Endodermal cell (in vitro differentiated cells): ENCODE results near the gene CMSS1. TPM values are rescaled to one million over a fixed set of nuclear protein-coding genes. Genes with fewer than 3 reads are reported as not detected.

ENCODE experiments used
- DNase-seq: peaks from one replicate; pipeline ENCODE4 v3.0.0-alpha.2; 2017
- H3K27ac ChIP-seq: 2 replicates; pipeline ENCODE4 v1.5.1; 2013; ENCODE audit warnings: mild to moderate bottlenecking, low read depth, low read length, moderate library complexity
- H3K27me3 ChIP-seq: 2 replicates; pipeline ENCODE4 v1.6.1; 2013; ENCODE audit warnings: mild to moderate bottlenecking, low read length, moderate library complexity; ENCODE audit not compliant: insufficient read depth, control insufficient read depth, poor library complexity, severe bottlenecking
- H3K36me3 ChIP-seq: 2 replicates; pipeline ENCODE4 v1.7.0; 2013; ENCODE audit warnings: mild to moderate bottlenecking, low read length, moderate library complexity; ENCODE audit not compliant: control insufficient read depth, insufficient read depth
- H3K4me1 ChIP-seq: one replicate; pipeline ENCODE4 v1.7.0; 2013; ENCODE audit warnings: low read length; ENCODE audit not compliant: control insufficient read depth, insufficient read depth
- H3K4me3 ChIP-seq: 2 replicates; pipeline ENCODE4 v1.5.1; 2013; ENCODE audit warnings: mild to moderate bottlenecking, low read length, moderate library complexity
- H3K9ac ChIP-seq: 2 replicates; pipeline ENCODE4 v1.6.1; 2013; ENCODE audit warnings: mild to moderate bottlenecking, low read length, moderate library complexity; ENCODE audit not compliant: poor library complexity, severe bottlenecking; ENCODE audit errors: extremely low read depth
- H3K9me3 ChIP-seq: 2 replicates; pipeline ENCODE4 v1.6.1; 2013; ENCODE audit warnings: mild to moderate bottlenecking, low read length, moderate library complexity; ENCODE audit not compliant: control insufficient read depth
- H3K27ac Mint-ChIP-seq: 2 replicates; pipeline ENCODE4 v1.8.0; 2020; ENCODE audit warnings: mixed read lengths
- H3K27me3 Mint-ChIP-seq: 2 replicates; pipeline ENCODE4 v1.8.0; 2021; ENCODE audit warnings: mild to moderate bottlenecking, mixed read lengths; ENCODE audit not compliant: insufficient read depth
- H3K36me3 Mint-ChIP-seq: 2 replicates; pipeline ENCODE4 v1.8.0; 2020; ENCODE audit warnings: low read depth, mixed read lengths
- H3K4me1 Mint-ChIP-seq: 2 replicates; pipeline ENCODE4 v1.8.0; 2020; ENCODE audit warnings: mixed read lengths
- H3K4me3 Mint-ChIP-seq: 2 replicates; pipeline ENCODE4 v1.8.0; 2020; ENCODE audit warnings: mild to moderate bottlenecking, moderate library complexity, mixed read lengths
- H3K9me3 Mint-ChIP-seq: 2 replicates; pipeline ENCODE4 v1.8.0; 2020; ENCODE audit warnings: mild to moderate bottlenecking, mixed read lengths
- WGBS, 2 experiments: methylation state at CpG; one replicate each; pipeline versions ENCODE4 v1.1.5 to v1.1.7; 2013; ENCODE audit warnings: missing lambda C conversion rate in 2 of 2, mixed read lengths in 1 of 2; ENCODE audit not compliant: insufficient coverage in 1 of 2, insufficient read length in 1 of 2; 5-methylcytosine and 5-hydroxymethylcytosine counted together
- total RNA-seq, 2 donors: library from RNA; stranded (reverse); fragmentation: NEBNext Ultra II Directional in 1 of 2; extraction: Animal tissue kit (Norgen Biotek cat#: 25700) in 1 of 2; gene quantifications; 2 replicates in 1 of 2; 3 replicates in 1 of 2; pipeline ENCODE4 v1.2.1, GENCODE V29; 2021
- TF ChIP-seq, protein P1 (sequence below): fragments of 200-600 bp; sonication (generic); conservative IDR thresholded peaks from 2 replicates; pipeline ENCODE4 v1.5.0; 2021; ENCODE audit warnings: antibody characterized with exemption, mild to moderate bottlenecking

Gene CMSS1
- total RNA-seq, 2 donors from 2014 or later, result 48.5 to 50.8 TPM

DNA sequence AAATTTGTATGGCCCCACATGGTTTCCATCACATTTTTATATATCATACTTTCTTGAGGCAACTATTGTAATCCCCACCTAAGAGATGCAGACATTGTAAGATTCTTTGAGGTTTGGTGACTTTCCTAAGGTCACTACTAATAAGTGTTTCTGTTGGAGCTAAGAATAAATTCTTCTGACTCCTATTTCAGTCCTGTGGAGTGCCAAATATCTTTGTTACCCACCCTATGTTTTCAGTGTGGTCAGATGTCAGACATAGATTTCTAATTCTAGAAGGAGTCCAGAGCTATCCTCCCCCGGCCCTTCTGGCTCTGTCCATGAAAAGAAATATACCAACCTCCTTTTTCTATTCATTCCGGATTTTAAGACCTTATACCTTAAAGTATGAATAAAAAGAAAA is 342.9 kb downstream of the CMSS1 start:
- H3K9me3 Mint-ChIP-seq, result peaks cover 16% of the 10 kb centered on the region
- peaks cover 8% of the 10 kb centered on the region for H3K9me3 ChIP-seq
- H3K9ac ChIP-seq, result no peak overlapping the region
- no peaks in the 10 kb centered on the region for H3K27me3 ChIP-seq
- WGBS, 2 experiments, result 90% methylated on average over 2 of the region's 2 CpGs; no CpG with 5 or more reads in 1 of the 2 experiments
- peaks cover 7% of the 10 kb centered on the region for H3K4me1 Mint-ChIP-seq
- no peaks in the 10 kb centered on the region for H3K36me3 ChIP-seq
- H3K36me3 Mint-ChIP-seq, result peaks cover 7% of the 10 kb centered on the region
- H3K27ac Mint-ChIP-seq, result no peak overlapping the region
- TF ChIP-seq, protein P1, sequence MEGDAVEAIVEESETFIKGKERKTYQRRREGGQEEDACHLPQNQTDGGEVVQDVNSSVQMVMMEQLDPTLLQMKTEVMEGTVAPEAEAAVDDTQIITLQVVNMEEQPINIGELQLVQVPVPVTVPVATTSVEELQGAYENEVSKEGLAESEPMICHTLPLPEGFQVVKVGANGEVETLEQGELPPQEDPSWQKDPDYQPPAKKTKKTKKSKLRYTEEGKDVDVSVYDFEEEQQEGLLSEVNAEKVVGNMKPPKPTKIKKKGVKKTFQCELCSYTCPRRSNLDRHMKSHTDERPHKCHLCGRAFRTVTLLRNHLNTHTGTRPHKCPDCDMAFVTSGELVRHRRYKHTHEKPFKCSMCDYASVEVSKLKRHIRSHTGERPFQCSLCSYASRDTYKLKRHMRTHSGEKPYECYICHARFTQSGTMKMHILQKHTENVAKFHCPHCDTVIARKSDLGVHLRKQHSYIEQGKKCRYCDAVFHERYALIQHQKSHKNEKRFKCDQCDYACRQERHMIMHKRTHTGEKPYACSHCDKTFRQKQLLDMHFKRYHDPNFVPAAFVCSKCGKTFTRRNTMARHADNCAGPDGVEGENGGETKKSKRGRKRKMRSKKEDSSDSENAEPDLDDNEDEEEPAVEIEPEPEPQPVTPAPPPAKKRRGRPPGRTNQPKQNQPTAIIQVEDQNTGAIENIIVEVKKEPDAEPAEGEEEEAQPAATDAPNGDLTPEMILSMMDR, result no peak
- H3K4me3 Mint-ChIP-seq, result no peak overlapping the region
- H3K27ac ChIP-seq, result no peak overlapping the region
- H3K4me3 ChIP-seq, result no peak overlapping the region
- DNase-seq, result no peak
- H3K27me3 Mint-ChIP-seq, result no peaks in the 10 kb centered on the region
- no peaks in the 10 kb centered on the region for H3K4me1 ChIP-seq

DNA sequence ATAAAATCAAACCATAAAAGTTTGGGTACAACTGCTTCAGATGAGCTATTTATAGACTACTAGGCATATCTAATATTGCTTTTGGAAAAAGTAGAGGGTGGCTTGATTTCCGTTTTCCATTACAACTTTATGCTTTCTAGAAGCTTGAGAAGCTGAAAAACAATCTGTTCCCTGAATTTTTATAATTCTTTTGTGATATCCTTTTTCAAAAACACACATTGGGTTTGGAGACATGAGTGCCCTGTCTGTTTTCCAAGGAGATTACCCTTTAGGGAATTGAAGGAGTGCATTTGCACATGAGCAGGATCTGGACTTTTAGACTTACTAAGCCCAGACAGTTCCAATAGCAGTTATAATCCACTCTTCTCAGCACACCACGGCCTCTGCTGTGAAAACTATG is 346.1 kb downstream of the CMSS1 start:
- Histone ChIP-seq H3K27ac (no peak overlapping the region), H3K9me3 (no peaks in the 10 kb centered on the region), H3K27me3 (no peaks in the 10 kb centered on the region), H3K36me3 (no peaks in the 10 kb centered on the region), H3K9ac (no peak overlapping the region), H3K4me1 (no peaks in the 10 kb centered on the region), H3K4me3 (no peak overlapping the region)
- no peak overlapping the region for H3K4me3 Mint-ChIP-seq
- WGBS, 2 experiments, result 88 to 100% methylated on average over 1 to 2 of the region's 2 CpGs
- H3K27ac Mint-ChIP-seq, result no peak overlapping the region
- H3K9me3 Mint-ChIP-seq, result no peaks in the 10 kb centered on the region
- no peaks in the 10 kb centered on the region for H3K36me3 Mint-ChIP-seq
- H3K4me1 Mint-ChIP-seq, result no peaks in the 10 kb centered on the region
- H3K27me3 Mint-ChIP-seq, result no peaks in the 10 kb centered on the region
- no peak for DNase-seq
- TF ChIP-seq, protein P1, result no peak

- H3K27me3 ChIP-seq, result no peaks in the 10 kb centered on the region
- TF ChIP-seq, protein P1, result no peak
- H3K27ac ChIP-seq, result no peak overlapping the region
- no peaks in the 10 kb centered on the region for H3K9me3 Mint-ChIP-seq
- H3K4me3 ChIP-seq, result no peak overlapping the region
- no peak for DNase-seq
- no peaks in the 10 kb centered on the region for H3K9me3 ChIP-seq
- H3K4me1 Mint-ChIP-seq, result no peaks in the 10 kb centered on the region
- no peaks in the 10 kb centered on the region for H3K36me3 ChIP-seq
- no peaks in the 10 kb centered on the region for H3K4me1 ChIP-seq
- H3K27me3 Mint-ChIP-seq, result no peaks in the 10 kb centered on the region
- H3K9ac ChIP-seq, result no peak overlapping the region
- WGBS, 2 experiments, result 83 to 89% methylated on average over 1 to 2 of the region's 3 CpGs
- no peaks in the 10 kb centered on the region for H3K36me3 Mint-ChIP-seq
- H3K27ac Mint-ChIP-seq, result no peak overlapping the region
- no peak overlapping the region for H3K4me3 Mint-ChIP-seq
These were observed 347.1 kb downstream of the CMSS1 start for GRCh38 chr3:100164743-100165142.
